ENCODE results near the gene PRKCA.

DNA sequence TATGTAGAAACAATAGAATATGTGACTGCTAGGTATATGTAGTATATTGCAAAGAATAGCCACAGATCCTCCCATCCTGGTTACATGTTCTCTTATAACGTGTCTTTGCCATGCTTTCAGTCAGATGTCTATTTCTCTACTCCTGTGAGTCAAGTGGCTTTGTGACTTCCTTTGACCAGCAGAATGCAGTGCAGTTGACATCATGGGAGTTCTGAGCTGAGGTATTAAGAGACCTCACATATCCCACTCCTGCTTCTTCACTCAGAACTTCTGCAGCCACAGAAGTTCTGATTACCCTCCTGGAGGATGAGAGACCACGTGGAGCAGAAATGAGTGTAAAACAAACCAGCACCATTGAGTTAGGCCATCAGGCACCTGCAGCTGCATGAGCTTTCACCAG, 222.5 kb downstream of the PRKCA start:
- no peak for TF ChIP-seq POLR2A (IDR thresholded peaks at IDR 0.05)
- TF ChIP-seq, protein P1, sequence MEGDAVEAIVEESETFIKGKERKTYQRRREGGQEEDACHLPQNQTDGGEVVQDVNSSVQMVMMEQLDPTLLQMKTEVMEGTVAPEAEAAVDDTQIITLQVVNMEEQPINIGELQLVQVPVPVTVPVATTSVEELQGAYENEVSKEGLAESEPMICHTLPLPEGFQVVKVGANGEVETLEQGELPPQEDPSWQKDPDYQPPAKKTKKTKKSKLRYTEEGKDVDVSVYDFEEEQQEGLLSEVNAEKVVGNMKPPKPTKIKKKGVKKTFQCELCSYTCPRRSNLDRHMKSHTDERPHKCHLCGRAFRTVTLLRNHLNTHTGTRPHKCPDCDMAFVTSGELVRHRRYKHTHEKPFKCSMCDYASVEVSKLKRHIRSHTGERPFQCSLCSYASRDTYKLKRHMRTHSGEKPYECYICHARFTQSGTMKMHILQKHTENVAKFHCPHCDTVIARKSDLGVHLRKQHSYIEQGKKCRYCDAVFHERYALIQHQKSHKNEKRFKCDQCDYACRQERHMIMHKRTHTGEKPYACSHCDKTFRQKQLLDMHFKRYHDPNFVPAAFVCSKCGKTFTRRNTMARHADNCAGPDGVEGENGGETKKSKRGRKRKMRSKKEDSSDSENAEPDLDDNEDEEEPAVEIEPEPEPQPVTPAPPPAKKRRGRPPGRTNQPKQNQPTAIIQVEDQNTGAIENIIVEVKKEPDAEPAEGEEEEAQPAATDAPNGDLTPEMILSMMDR (IDR thresholded peaks at IDR 0.05) = no peak
